CD1c-positive myeloid dendritic cell (primary cell): ENCODE data around the gene TXNL4B.
"Not testable (repeated sequence)": the region's sequence is repeated elsewhere in the genome, so short reads cannot be mapped to it uniquely, and the experiment has no call there.

ENCODE experiments used
- DNase-seq: peaks from one replicate; pipeline ENCODE4 v3.0.0-alpha.2; 2016; ENCODE audit errors: extremely low spot score

The TXNL4B gene

GRCh38 chr16:72073560-72074230, 19.7 kb downstream of the TXNL4B start:
- DNase-seq, result no peak

GRCh38 chr16:72072514-72073342, 20.7 kb downstream of the TXNL4B start:
- no peak for DNase-seq

- DNase-seq, result no peak
These were observed 24.5 kb downstream of the TXNL4B start for GRCh38 chr16:72068930-72069329.

- peak; percentile 34 for DNase-seq
These were observed 26.7 kb downstream of the TXNL4B start for GRCh38 chr16:72066747-72067146.

GRCh38 chr16:72064361-72064894, 29.0 kb downstream of the TXNL4B start:
- no peak for DNase-seq

GRCh38 chr16:72061564-72061963, 31.9 kb downstream of the TXNL4B start:
- no peak for DNase-seq

GRCh38 chr16:72060405-72060804, 33.0 kb downstream of the TXNL4B start:
- no peak for DNase-seq

GRCh38 chr16:72059060-72059459, 34.4 kb downstream of the TXNL4B start:
- DNase-seq, result not testable (repeated sequence)

GRCh38 chr16:72057313-72057712, 36.1 kb downstream of the TXNL4B start:
- not testable (repeated sequence) for DNase-seq

- DNase-seq, result no peak
These were observed 37.5 kb downstream of the TXNL4B start for GRCh38 chr16:72055911-72056310.

GRCh38 chr16:72054254-72054847, 39.1 kb downstream of the TXNL4B start, which contains the start of gene HP:
HP (plus strand) TSS chr16:72054505; CDS start chr16:72054653, 148 bp downstream.
- not testable (repeated sequence) for DNase-seq

GRCh38 chr16:72051818-72052217, 41.6 kb downstream of the TXNL4B start:
- DNase-seq, result peak; percentile 69

GRCh38 chr16:72050769-72051464, 42.5 kb downstream of the TXNL4B start:
- DNase-seq, result peak; percentile 13

- DNase-seq, result no peak
These were observed 44.3 kb downstream of the TXNL4B start for GRCh38 chr16:72049110-72049509.

GRCh38 chr16:72044825-72045359, 48.5 kb downstream of the TXNL4B start:
- no peak for DNase-seq

- no peak for DNase-seq
These were observed 49.1 kb downstream of the TXNL4B start for GRCh38 chr16:72044296-72044695.

GRCh38 chr16:72043539-72043938, 49.9 kb downstream of the TXNL4B start:
- DNase-seq, result no peak

- DNase-seq, result no peak
These were observed 50.4 kb downstream of the TXNL4B start for GRCh38 chr16:72043058-72043457.

GRCh38 chr16:72042157-72042660, 51.2 kb downstream of the TXNL4B start:
- DNase-seq, result no peak

- no peak for DNase-seq
These were observed 57.3 kb downstream of the TXNL4B start for GRCh38 chr16:72036098-72036497.
